Sciatic nerve (tissue), 2 donors: ENCODE data around the gene TAF4B. TPM values are rescaled to one million over a fixed set of nuclear protein-coding genes. Genes with fewer than 3 reads are reported as not detected.
"Not testable (repeated sequence)": the region's sequence is repeated elsewhere in the genome, so short reads cannot be mapped to it uniquely, and the experiment has no call there.

Experiments used
- ATAC-seq: fragments of 200-7000 bp; cut with Tn5 transposase; one replicate; pipeline ENCODE4 v1.9.1; 2020; ENCODE audit warnings: mild to moderate bottlenecking, moderate library complexity
- DNase-seq: peaks from one replicate; pipeline ENCODE4 v3.0.0-alpha.2; 2020; ENCODE audit warnings: low spot score
- intact Hi-C: fragments of 100-400 bp; cut with DNase I; formaldehyde crosslinking; loops from one replicate; pipeline ENCODE4 v1.14.2; 2022
- total RNA-seq: library from RNA; stranded (reverse); fragmentation: NEBNext Ultra II Directional; extraction: Animal tissue kit (Norgen Biotek cat#: 25700); gene quantifications from one replicate; pipeline ENCODE4 v1.2.1, GENCODE V29; 2021
- donor health status: DM: no; HTN: no; CAD: no.
- donor health status: DM: no; HTN: no; CAD: no.

Gene TAF4B
- total RNA-seq, 1 donor from 2014 or later, result 5.5 TPM

DNA sequence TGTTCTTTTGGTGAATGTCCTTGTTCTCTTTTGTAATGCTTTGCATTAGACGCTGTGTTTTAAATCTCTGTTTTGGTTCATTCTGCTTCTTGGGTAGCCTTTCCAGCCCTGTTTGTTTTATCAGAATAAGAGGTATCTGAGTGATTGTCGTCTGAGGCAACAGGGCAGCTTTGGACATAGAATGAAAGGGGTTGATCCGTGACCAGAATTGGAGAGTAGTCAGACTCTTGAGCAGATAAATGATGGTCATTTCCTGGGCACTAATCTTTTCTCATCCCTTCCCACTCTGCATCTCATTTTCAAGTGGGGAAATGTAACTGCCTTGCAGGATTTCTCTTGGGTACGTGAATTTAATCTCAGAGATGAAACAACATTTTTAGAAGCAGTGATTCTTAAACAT is 61.4 kb downstream of the TAF4B start:
- intact Hi-C loops, result no loop called here
- no peak for ATAC-seq
- no peak for DNase-seq

DNA sequence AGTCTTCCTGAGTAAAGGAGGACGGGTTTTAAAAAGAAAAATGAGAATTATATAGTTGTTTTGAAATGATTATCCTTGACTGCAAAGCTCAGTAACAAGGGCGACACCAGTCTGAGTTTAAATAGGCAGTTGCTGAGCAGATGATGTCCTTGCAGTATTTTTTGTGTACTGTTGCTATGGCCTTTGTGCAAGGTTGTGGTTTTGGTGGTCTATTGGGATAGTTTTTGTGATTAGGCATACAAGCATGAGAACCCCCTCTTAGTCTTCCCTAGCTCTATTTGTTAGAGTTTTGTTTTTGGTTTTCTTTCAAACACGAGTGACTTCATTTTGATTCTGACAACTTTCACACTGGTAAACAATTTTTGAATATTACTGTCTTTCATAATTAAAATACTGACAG is 64.1 kb downstream of the TAF4B start:
- ATAC-seq (no peak), DNase-seq (no peak)
- intact Hi-C loops, result no loop called here

DNA sequence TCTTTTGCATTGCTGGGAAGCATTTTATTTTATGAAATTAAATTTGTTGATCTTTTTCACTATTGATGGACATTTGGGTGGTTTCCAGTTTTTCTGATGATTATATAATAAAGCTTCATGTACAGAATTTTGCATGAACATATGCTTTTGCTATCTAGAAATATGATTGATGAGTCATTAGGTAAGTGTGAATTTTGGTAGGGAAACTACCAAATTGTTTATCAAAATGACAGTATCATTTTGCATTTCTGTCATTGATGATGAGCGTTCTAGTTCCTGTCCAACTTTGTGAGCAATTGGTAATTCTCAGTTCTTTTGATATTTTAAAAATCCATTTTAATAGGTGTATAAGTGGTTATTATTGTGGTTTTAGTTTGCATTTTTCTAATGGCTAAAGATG is 67.7 kb downstream of the TAF4B start:
- ATAC-seq (no peak), DNase-seq (no peak)
- intact Hi-C loops, result no loop called here

DNA sequence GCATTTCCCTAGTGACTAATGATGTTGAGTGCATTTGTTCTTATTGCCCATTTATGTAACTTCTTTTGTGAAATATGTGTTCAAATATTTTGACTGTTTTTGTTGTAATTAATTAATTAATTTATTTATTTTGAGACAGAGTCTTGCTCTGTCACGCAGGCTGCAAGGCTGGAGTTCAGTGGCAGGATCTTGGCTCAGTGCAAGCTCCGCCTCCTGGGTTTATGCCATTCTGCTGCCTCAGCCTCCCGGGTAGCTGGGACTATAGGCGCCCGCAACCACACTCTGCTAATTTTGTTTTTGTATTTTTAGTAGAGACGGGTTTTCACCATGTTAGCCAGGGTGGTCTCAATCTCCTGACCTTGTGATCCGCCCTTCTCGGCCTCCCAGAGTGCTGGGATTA is 71.9 kb downstream of the TAF4B start:
- ATAC-seq (no peak), DNase-seq (no peak)
- intact Hi-C loops, result no loop called here

DNA sequence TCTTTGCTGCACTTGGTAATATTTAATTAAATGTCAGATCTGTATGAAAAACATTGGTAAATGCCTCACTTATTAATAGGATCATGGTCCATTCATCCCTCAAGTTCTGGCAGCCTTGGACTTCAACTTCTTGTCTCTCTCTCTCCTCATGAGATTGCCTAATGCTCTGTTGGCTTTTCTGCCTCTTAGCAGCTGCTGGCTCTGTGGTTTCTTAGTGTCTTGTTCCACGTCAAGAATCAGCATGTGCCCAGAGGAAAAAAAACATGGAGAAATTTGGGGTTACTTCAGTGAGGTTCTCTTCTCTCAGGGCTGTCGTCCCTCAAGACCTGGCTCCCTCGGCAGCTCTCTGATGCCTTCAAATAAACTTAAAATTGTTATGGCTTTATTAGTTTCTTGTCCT is 75.4 kb downstream of the TAF4B start:
- ATAC-seq, result peak; percentile 70
- intact Hi-C loops, result no loop called here

DNA sequence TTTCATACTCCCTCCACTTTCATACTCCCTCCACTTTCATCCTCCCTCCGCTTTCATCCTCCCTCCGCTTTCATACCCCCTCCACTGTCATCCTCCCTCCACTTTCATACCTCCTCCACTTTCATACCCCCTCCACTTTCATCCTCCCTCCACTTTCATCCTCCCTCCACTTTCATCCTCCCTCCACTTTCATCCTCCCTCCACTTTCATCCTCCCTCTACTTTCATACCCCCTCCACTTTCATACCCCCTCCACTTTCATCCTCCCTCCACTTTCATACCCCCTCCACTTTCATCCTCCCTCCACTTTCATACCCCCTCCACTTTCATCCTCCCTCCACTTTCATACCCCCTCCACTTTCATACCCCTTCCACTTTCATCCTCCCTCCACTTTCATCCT is 77.0 kb downstream of the TAF4B start:
- intact Hi-C loops, DNase-seq, ATAC-seq: not testable (repeated sequence)

More for the DNA sequence above, 75.4 kb downstream of the TAF4B start:
- no peak for DNase-seq

DNA sequence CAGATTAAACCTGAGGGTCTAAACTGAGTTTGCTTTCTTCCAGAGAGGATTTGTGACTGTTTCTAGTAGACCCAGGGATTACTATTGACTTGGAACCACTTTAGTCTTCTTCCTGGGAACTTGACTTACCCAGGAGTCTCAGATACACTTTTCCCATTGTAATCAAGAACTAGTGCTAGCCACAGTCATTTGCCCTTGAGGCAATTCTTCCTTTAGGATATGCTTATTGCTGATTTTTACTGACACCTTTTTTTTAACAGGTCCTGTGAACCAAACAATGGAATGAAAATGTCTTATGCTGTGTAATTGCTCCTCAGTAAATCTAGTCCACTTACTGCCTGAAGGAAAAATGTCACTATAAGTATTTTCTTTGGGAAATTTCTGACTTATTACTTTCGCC is 78.3 kb downstream of the TAF4B start:
- ATAC-seq (no peak), DNase-seq (no peak)
- intact Hi-C loops, result no loop called here

DNA sequence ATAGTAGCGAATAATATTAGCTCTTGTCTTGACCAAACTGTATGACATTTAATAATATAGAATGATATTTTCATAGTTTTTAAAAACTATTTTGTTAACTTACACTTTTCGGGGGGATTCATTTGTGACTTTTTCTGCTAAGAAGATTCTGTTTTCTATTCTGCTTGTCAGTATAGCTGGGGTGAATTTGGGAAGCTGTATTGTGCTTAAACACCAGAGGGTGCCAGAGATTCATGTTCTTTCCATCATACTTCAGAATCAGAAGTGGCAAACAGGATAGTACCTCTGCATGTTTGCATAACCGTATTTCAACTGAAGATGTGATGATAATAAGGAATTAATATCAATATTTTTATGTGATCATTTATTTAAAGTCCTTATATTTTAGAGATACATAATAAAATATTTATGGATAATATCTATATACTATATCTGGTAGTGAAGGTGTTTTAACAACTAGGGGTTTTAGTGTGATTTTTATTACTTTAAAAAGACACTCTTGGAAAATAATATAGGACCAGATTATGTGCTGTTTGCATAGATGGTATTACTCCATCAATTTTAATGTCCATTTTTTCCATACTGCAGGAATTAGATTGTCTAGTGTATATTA is 81.0 kb downstream of the TAF4B start:
- intact Hi-C loops, result no loop called here
- DNase-seq (no peak), ATAC-seq (peak; percentile 58)

DNA sequence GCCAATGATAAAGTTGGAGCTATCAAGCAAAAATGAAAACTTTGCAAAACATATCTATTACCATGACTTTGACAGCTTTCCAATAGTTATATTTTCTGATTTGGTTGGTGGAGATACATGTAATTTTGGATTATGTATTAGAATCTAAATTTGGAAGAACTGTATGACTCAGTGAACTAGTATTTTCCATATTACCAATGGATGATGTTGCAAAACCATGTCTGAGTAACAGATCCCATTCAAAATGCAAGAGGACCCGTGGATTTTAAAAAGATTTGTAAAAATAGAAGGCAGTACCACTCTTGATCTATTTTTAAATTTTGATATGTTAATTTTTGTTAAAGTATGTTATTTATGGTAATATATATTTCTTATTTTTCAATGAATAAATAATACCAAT is 83.0 kb downstream of the TAF4B start:
- no peak for ATAC-seq
- intact Hi-C loops, result no loop called here

DNA sequence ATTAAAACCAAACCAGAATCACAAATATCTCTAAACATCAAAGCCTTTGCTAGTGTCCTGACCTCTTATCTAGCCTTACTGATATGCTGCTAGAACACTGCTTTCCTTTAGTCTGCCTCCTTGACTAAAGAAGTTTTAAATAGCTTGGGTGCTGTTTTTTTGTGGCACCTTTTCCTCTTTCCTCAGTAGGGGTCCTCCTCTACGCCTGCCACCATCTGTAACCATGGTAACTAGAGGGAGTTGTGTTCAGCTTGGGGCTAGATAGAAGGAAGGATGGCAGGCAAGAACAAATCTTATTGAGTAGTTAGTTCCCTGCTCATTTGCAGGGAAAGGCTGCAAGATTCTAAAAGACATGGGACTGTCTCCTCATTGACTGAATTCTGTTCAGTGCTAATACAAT is 86.0 kb downstream of the TAF4B start:
- intact Hi-C loops, result no loop called here
- no peak for ATAC-seq

More for the DNA sequence above, 83.0 kb downstream of the TAF4B start:
- no peak for DNase-seq

DNA sequence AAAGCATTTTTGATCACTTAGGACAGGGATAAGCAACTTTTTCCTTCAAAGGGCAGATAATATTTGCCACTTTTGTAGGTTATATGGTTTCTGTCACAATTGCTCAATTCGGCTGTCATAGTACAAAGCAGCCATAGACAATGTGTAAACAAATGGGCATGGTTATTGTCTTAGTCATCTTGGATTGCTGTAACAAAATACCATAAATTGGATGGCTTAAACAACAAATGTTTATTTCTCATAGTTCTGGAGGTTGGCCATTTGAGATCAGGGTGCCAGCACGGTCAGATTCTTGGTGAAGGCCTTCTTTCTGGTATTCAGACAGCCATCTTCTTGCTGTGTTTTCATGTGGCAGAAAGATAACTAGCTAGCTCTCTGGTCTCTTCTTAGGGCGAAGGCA is 91.2 kb downstream of the TAF4B start:
- intact Hi-C loops, result no loop called here
- no peak for ATAC-seq

More for the DNA sequence above, 86.0 kb downstream of the TAF4B start:
- no peak for DNase-seq

DNA sequence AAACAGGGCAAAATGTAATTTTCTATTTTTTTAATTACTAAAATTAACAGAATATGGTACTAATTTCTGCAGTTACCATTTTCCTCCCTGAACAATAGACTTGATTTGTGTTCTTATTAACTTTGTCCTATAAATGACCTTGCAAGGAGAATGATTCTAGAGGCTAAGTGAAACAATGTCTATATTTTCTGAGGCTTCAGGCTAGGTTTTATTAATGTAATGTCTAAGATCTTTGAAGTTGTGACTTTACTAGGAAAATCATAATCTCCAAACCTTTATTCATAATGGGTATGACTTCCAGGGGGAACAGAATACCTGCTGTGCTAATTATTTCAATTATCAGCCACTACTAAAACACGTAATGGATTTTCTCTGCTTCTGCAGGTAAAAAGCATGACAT is 94.4 kb downstream of the TAF4B start:
- DNase-seq (no peak), ATAC-seq (no peak)
- intact Hi-C loops, result no loop called here

More for the DNA sequence above, 91.2 kb downstream of the TAF4B start:
- no peak for DNase-seq

DNA sequence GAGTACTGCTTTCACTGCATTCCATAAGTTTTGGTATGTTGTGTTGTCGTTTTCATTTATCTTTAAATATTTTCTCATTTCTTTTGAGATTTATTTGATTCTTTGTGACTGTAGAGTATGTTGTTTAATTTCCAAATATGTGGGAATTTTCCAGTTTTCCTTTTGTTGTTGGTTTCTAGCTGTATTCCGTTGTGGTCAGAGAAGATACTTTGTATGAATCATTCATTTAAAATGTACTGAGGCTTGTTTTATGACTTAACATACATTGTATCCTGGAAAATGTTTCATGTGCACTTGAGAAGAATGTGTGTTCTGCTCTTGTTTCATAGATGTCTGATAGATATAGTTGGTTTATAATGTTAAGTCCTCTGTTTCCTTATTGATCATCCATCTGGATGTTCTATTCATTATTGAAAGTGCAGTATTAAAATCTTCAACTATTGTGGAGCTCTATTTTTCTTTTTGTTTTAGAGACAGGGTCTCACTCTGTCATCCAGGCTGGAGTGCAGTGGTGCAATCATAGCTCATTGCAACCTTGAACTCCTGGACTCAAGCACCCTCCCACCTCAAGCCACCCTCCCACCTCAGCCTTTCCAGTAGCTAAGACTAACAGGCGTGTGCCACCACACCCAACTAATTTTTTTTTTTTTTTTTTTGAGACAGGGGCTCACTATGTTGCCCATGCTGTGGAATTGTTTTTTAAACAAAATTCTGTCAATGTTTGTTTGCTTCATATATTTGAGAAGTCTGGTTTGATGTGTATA is 96.8 kb downstream of the TAF4B start:
- no peak for ATAC-seq
- intact Hi-C loops, result no loop called here
- DNase-seq, result no peak

DNA sequence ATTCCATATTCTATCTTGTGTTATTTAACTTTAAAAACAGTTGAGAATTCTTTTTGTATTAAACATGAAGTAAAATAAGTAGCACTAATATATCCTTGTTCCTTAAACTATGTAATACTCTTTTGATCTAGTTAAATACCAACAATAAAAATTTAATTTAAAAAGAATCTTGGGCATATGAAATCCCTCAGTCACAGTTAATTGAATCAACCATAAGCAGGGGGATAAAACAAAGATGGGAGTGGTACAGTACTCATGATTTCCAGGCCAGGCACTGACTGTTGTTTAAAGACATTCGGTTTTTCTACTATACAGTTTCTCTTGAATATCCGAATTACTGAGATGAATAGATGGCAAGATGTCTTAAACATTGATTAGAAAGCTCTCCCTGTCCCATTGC is 99.5 kb downstream of the TAF4B start:
- DNase-seq (no peak), ATAC-seq (no peak)
- intact Hi-C loops, result no loop called here

DNA sequence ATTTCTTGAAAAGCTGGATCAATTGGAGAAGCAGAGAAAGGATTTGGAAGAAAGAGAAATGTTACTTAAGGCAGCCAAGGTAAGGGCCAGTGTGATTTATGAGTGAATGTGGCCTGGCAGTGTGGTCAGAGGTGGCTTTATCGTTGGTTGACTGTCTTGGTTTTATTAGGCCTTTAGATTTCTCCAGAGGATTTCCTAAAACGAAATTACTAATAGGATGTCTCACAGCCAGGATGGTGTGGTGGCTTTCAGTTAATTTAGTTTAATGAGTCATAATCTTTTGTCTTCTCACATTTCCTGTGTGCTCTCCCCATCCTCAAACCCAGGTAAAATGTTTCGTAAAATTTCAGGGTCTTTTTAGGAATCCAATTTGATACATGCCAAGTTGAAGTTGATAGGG is 100.8 kb downstream of the TAF4B start:
- ATAC-seq, result no peak
- intact Hi-C loops, result no loop called here
- DNase-seq, result no peak

DNA sequence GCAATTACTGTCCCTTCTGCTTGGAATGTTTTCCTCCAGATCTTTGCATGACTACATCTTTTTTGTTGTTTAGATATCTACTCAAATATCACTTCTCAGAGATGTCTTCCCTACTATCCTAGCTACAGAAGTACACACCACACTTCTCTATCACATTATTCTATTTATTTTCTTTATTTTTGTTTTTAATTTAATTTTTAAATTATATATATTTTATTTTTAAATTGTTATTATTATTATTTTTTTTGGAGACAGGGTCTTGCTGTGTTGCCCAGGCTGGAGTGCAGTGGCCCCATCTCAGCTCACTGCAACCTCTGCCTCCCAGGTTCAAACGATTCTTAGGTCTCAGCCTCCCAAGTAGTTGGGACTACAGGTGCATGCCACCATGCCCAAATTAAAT is 106.7 kb downstream of the TAF4B start:
- ATAC-seq (no peak), DNase-seq (no peak)
- intact Hi-C loops, result no loop called here

DNA sequence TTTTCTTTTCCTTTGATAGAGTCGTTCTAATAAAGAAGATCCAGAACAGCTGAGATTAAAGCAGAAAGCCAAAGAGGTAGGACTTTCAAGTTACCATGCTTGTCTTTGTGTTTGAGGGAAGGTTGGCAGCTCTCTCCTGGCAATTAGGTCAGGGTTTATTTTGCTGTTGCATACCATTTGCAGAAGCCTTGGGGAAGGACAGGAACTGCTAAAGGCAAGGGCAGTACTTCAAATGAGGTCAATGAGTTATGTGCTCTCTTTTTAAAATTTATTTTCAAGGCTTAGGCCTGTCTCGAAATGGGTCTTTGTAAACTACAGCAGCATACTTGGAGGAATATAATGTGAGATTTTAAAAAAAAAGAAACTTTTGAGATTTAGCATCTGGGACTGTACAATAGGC is 108.9 kb downstream of the TAF4B start:
- DNase-seq, result no peak
- no peak for ATAC-seq
- intact Hi-C loops, result no loop called here

DNA sequence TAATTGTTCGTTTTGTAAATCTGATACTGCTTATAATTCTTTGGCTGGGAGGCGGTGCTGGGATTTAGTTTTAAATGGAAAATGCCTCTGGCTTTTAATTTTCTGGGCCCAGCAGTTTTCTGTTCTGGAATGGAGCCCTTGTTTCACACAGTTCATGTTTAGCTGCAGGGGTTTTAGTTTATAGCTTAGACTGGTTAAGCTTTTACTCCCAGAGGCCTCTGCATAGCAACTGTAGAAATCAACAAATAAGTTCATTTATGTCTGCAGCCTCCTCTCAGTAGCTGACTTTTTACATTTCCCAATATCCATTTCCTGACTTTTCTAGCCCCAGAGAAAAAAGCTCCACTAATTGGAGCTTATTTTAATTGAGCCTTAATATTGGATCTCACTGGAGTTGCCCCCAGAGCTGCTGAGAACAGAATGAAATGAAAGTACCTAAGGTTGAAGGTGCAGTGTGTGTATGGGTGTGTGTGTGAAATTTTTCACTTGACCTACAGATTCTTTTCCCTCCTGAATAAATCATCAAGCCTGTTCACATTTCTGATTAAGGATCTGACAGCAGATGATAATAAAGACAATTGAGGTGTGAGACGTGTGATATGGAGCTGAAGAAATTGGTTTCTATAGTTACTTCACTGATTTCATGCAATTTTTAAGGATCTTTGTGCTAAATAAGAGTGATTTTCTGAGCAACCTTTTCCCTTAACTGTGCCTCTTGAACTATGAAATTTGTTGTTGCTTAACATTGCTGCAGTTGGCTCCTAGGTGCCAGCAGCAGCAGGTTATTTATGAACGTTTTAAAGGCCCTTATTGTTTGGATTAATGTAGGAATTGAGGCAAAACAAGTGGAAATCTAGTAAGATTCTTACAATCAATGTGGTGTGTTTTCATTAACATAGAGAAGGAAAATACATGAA is 109.6 kb downstream of the TAF4B start:
- intact Hi-C loops, result no loop called here
- DNase-seq, result no peak
- no peak for ATAC-seq

DNA sequence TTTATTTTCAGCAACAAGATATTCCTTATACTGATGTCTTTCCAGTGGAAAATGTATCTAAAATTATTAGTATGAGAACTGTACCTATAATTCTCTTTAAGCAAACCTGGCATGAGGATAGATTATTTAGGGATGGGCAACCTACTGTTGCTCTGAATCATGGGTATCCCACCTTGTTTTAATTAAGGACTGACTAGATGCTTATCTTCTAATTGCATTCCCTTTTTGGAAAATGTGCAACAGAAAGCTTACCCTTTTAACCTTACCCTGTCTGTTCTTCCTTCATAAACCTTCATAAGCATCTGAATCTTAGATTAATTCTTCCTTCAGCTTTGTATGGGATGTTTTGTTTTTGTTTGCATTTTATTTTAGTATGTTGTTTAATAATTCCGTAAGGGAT is 110.3 kb downstream of the TAF4B start:
- no peak for DNase-seq
- intact Hi-C loops, result no loop called here
- no peak for ATAC-seq

DNA sequence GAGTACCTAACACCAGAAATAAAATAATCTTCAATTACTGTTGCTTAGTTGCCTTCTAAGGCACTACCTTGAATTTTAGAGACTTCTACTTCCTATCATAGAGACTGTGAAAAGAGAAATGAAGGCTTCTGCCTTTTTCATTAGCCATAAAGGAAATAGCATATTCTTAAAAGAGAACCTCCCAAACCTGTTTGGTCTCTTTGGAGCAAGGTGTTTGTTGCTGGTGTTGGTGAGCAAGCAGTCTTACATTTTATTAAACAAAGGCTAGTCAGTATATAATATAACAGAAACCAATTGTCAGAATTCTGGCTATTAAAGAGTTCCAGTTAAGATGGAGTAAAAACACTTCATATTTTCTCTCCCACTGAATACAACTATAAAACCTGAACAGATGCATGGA is 116.4 kb downstream of the TAF4B start:
- DNase-seq (no peak), ATAC-seq (no peak)
- intact Hi-C loops, result no loop called here
